GM21360 (cell line): ENCODE measurements around the gene S100A10.

Source experiments
- ATAC-seq: cut with Tn5 transposase; IDR thresholded peaks from one replicate; pipeline ENCODE4 v1.9.1; 2021; ENCODE audit warnings: mild to moderate bottlenecking, moderate library complexity; ENCODE audit not compliant: unreplicated experiment

Gene S100A10

GRCh38 chr1:151939141-151939540, 54.5 kb downstream of the S100A10 start:
- no peak for ATAC-seq

- no peak for ATAC-seq
These were observed 57.0 kb downstream of the S100A10 start for GRCh38 chr1:151936653-151937052.

GRCh38 chr1:151935894-151936602, 57.6 kb downstream of the S100A10 start:
- no peak for ATAC-seq

GRCh38 chr1:151935154-151935553, 58.5 kb downstream of the S100A10 start:
- ATAC-seq = no peak

- no peak for ATAC-seq
These were observed 59.6 kb downstream of the S100A10 start for GRCh38 chr1:151934048-151934493.
